Measurements from ENCODE around the gene MAPK4.
"Not testable (repeated sequence)": the region's sequence is repeated elsewhere in the genome, so short reads cannot be mapped to it uniquely, and the experiment has no call there.

Gene MAPK4

DNA sequence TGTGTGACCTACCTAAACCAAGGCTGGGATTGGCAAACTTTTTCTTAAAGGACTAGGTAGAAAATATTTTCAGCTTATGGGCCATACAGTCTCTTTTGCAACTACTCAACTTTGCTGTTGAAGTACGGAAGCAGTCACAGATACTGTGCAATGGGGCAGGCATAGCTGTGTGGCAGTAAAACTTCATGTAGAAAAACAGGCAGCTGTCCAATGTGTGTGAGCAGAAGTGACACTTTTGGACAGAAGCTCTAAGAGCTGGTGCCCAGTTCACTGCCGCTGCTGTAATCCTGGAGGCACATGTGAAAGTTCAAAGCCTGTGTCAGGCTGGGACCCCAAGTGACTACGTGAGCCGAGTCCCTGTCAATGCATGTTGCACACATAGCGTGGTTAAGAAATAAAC lies 46.7 kb downstream of the MAPK4 start:
- Histone ChIP-seq H3K4me3 (replicated peaks; ENCODE audit: insufficient read depth, low read length) (no peak overlapping the region), H3K27ac (replicated peaks) (no peak overlapping the region), H3K27me3 (ENCODE audit: insufficient read depth, poor library complexity, severe bottlenecking) (peaks cover 6% of the 10 kb centered on the region)
- no peak for DNase-seq (ENCODE audit: low read depth in 1 of 2, low spot score in 1 of 2)
- TF ChIP-seq GABPA (IDR thresholded peaks at IDR 0.05; ENCODE audit: low read depth) (no peak), POLR2AphosphoS5 (IDR thresholded peaks at IDR 0.05; ENCODE audit: low read depth) (no peak)
- TF ChIP-seq, protein P1, sequence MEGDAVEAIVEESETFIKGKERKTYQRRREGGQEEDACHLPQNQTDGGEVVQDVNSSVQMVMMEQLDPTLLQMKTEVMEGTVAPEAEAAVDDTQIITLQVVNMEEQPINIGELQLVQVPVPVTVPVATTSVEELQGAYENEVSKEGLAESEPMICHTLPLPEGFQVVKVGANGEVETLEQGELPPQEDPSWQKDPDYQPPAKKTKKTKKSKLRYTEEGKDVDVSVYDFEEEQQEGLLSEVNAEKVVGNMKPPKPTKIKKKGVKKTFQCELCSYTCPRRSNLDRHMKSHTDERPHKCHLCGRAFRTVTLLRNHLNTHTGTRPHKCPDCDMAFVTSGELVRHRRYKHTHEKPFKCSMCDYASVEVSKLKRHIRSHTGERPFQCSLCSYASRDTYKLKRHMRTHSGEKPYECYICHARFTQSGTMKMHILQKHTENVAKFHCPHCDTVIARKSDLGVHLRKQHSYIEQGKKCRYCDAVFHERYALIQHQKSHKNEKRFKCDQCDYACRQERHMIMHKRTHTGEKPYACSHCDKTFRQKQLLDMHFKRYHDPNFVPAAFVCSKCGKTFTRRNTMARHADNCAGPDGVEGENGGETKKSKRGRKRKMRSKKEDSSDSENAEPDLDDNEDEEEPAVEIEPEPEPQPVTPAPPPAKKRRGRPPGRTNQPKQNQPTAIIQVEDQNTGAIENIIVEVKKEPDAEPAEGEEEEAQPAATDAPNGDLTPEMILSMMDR (IDR thresholded peaks at IDR 0.05; ENCODE audit: insufficient read depth, low read length), result no peak

DNA sequence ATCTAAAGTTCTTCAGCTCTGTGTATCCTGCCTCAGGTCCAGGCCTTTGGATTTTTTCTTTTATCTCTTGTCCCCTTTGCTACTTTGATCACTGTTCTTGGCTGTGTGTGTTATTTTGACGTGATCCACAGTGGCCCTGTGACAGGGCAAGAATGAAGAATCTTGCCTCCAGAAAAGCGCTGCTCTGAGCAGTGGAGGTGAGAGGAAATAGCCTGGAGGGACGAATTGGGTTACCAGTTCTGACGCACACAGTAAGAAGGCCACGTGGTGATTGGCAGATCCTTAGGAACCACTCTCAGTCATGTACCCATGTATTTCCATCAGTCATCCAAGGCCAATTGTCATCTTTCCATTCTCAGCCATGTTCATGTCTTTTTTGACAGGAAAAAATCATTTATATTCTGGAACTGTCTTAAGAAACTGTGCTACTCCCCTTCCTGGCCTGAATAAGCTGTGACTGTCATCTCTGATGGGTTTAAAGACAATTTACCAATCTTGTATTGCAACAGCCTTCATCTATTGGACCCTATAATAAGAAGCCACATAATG lies 47.6 kb downstream of the MAPK4 start:
- TF ChIP-seq GABPA (IDR thresholded peaks at IDR 0.05; ENCODE audit: low read depth), result no peak
- no peak for TF ChIP-seq POLR2AphosphoS5 (IDR thresholded peaks at IDR 0.05; ENCODE audit: low read depth)
- TF ChIP-seq, protein P2, sequence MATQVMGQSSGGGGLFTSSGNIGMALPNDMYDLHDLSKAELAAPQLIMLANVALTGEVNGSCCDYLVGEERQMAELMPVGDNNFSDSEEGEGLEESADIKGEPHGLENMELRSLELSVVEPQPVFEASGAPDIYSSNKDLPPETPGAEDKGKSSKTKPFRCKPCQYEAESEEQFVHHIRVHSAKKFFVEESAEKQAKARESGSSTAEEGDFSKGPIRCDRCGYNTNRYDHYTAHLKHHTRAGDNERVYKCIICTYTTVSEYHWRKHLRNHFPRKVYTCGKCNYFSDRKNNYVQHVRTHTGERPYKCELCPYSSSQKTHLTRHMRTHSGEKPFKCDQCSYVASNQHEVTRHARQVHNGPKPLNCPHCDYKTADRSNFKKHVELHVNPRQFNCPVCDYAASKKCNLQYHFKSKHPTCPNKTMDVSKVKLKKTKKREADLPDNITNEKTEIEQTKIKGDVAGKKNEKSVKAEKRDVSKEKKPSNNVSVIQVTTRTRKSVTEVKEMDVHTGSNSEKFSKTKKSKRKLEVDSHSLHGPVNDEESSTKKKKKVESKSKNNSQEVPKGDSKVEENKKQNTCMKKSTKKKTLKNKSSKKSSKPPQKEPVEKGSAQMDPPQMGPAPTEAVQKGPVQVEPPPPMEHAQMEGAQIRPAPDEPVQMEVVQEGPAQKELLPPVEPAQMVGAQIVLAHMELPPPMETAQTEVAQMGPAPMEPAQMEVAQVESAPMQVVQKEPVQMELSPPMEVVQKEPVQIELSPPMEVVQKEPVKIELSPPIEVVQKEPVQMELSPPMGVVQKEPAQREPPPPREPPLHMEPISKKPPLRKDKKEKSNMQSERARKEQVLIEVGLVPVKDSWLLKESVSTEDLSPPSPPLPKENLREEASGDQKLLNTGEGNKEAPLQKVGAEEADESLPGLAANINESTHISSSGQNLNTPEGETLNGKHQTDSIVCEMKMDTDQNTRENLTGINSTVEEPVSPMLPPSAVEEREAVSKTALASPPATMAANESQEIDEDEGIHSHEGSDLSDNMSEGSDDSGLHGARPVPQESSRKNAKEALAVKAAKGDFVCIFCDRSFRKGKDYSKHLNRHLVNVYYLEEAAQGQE (IDR thresholded peaks at IDR 0.05; ENCODE audit: insufficient replicate concordance, low read depth), result no peak
- TF ChIP-seq, protein P1 (IDR thresholded peaks at IDR 0.05; ENCODE audit: insufficient read depth, low read length), result no peak
- TF ChIP-seq SPI1 (IDR thresholded peaks at IDR 0.05; ENCODE audit: borderline replicate concordance, low read depth), result no peak
- no peak for DNase-seq (ENCODE audit: low read depth in 1 of 2, low spot score in 1 of 2)
- H3K4me3 ChIP-seq (replicated peaks; ENCODE audit: insufficient read depth, low read length), result no peak overlapping the region
- H3K27me3 ChIP-seq (ENCODE audit: insufficient read depth, poor library complexity, severe bottlenecking), result peaks cover 6% of the 10 kb centered on the region
- no peak overlapping the region for H3K27ac ChIP-seq (replicated peaks)

DNA sequence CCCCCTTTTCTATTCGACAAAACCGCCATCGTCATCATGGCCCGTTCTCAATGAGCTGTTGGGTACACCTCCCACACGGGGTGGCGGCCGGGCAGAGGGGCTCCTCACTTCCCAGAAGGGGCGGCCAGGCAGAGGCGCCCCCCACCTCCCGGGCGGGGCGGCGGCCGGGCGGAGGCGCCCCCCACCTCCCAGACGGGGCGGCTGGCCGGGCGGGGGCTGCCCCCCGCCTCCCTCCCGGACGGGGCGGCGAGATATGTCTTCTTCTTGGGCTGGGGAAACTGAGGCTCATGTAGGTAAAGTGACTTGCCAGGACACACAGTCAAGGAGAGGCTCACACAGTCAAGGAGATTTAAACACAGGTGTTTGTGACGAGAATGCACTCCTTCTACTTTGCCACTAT lies 49.3 kb downstream of the MAPK4 start:
- not testable (repeated sequence) for H3K4me3 ChIP-seq (replicated peaks; ENCODE audit: insufficient read depth, low read length); H3K27me3 ChIP-seq (ENCODE audit: insufficient read depth, poor library complexity, severe bottlenecking); H3K27ac ChIP-seq (replicated peaks); DNase-seq (ENCODE audit: low read depth in 1 of 2, low spot score in 1 of 2)

DNA sequence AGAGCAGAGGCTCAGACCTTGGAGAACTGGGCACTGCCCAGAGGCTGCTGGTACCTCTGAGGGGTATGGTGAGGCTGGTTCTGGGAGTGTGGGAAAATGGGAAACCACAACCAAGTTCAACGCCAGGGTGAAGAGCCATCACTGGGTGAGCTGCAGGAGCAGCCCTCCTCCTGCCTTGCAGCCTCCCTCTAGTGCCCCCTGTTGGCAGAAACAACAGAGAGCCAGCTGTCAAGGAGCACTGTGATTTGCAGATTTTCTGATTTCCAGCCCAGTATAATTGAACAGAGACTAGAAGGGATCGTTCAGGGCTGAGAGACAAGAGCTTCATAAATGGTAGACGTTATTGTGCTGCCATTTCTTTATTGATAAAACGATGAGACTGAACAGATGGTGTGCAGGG lies 50.5 kb downstream of the MAPK4 start:
- no peak overlapping the region for H3K27ac ChIP-seq (replicated peaks)
- no peak for DNase-seq (ENCODE audit: low read depth in 1 of 2, low spot score in 1 of 2)
- no peak overlapping the region for H3K4me3 ChIP-seq (replicated peaks; ENCODE audit: insufficient read depth, low read length)
- no peaks in the 10 kb centered on the region for H3K27me3 ChIP-seq (ENCODE audit: insufficient read depth, poor library complexity, severe bottlenecking)
- TF ChIP-seq, protein P2 (IDR thresholded peaks at IDR 0.05; ENCODE audit: insufficient replicate concordance, low read depth), result no peak
- TF ChIP-seq, protein P1 (IDR thresholded peaks at IDR 0.05; ENCODE audit: insufficient read depth, low read length), result peak; percentile 19
